GM18868 (cell line): ENCODE data around the gene NXN.

ENCODE experiments used
- ATAC-seq: cut with Tn5 transposase; IDR thresholded peaks from one replicate; pipeline ENCODE4 v1.9.1; 2021; ENCODE audit warnings: mild to moderate bottlenecking, moderate library complexity; ENCODE audit not compliant: unreplicated experiment

NXN gene

DNA sequence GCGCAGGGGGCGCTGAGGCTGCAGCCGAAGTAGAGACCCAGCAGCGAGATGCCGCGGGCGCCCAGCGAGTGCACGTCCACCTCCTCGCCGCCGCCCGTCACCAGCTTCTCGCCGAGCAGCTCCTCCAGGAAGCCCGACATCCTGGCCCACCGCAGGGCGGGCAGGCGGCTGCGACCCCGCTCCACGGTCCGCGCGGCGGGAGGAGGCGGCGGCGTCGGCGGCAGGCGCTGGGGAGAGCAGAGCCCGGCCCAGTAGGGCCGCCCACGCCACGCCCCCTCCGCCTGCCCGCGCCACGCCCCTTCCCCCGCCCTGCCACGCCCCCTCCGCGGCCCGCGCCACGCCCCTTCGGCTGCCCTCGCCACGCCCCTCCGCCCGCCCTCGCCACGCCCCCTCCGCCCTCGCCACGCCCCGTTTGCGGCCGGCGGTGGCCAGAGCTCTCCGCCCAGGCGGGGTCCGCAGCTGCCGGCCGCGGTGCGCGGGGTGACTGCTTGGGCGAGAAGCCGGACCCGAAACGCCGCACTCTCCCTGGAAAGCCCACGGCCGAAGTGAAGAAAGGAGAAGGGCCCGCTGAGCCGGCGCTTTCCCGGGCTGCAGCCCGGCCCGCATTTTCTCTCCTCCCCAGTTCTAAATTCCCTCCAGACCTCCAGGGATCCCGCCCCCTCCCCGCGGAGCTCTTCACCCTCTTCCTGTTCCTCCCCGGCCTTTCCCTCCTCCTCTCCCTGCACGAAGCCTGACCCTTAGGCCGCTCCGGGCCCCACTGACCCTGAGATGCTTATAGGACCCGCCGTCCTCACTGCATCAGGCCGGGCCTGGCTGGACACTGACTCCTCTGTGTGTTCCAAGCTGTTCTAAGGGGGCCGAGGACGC lies at the start of gene NXN:
TSS of gene NXN (minus strand) at position 238 of the 867 bp plus-strand sequence.
- ATAC-seq: peak; percentile 76

DNA sequence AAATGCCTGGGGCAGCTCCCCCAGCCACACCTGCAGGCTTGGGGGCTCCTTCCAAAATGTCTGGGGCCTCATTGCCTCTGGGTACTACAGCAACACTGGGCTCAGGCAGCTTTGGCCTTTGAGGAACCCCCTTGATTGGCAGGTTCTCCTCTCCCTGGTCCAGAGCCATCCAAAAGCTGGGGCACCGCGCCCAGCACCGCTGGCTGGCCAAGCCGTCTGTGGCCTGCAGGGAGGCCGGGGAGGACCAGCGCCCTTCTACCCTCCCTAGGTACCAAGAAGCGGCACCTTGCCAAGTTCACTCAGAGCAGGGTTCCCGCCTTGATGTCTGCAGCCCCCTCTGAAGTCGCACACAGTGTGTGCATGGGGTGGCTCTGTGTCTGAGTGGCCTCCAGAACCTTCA lies 47.5 kb upstream of the NXN start:
- ATAC-seq: no peak

DNA sequence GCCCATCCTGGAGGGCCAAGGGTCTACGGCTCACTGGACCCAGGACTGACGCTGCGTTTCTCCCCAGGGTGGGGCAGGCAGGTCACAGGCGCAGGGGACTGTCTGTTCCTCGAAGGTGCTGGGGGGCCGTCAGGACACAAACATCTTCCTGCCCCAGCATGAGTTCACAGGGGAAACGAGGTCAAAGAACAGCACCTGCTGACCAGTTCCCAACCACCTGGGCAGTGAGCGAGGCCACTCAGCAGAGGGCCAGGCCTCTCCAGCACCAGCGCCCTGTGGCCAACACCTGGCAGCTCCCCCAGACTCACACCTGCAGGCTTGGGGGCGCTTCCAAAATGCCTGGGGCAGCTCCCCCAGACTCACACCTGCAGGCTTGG lies 47.0 kb upstream of the NXN start:
- ATAC-seq: no peak

- no peak for ATAC-seq
Observed at GRCh38 chr17:1025733-1026598, 46.4 kb upstream of the NXN start.

DNA sequence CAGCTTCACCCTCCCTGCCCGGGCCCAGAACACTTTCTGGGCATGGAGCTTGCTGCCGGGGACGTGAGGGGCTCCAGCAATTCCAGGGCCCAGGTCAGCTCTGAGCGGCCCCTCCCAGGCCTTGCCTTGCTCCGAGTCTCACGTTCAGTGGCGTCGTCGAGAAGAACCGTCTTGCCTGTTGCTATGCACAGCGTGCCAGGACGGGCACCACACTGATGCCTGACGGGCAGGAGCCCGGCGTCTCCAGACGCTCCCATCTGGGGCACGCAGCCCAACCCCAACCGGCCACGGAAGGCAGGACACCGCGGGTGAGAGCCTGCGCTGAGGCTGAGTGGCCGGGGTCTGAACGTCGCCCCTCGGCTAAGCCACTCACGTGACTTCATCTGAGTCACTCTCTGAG lies 44.5 kb upstream of the NXN start:
- no peak for ATAC-seq

GRCh38 chr17:1022278-1023024 lies 42.9 kb upstream of the NXN start:
- ATAC-seq: no peak

DNA sequence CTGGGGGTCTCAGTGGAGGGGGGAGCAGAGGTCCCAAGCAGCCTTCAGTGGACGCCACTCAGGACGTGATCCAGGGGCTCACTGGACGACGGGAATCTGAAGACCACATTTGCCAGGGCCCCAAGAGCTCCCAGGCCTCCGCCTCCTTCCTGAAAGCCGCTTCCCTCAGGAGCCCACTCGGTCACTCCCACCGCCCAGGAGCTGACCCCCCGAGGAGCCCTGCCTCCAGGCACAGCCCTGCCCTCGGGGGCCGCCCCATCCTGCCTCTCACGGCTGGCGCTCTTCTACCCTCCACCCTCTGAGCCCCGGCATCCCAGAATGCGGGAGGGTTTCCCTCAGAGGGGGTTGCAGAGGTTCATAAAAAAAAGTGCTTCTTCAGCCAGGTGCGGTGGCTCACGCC lies 41.6 kb upstream of the NXN start:
- no peak for ATAC-seq

- ATAC-seq: no peak
Observed at GRCh38 chr17:1019451-1019850, 39.9 kb upstream of the NXN start.

DNA sequence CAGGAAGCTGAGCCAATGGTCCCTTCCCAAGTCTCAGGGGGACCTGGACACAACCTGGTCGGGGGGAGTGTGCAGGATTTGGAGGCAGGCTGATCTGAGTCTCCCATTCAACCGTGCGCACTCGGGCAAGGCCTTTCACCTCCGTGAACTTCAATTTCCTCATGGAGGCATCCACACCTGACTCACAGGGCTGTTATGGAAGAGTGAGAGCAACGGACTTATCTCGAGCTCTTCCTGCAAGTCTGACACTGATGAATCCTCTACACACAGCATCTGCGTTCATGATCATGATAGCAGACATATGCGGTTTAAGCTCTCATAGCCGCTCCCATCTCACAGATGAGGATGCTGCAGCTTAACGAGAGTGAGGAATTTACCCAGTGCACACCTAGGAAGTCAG lies 39.0 kb upstream of the NXN start:
- no peak for ATAC-seq

DNA sequence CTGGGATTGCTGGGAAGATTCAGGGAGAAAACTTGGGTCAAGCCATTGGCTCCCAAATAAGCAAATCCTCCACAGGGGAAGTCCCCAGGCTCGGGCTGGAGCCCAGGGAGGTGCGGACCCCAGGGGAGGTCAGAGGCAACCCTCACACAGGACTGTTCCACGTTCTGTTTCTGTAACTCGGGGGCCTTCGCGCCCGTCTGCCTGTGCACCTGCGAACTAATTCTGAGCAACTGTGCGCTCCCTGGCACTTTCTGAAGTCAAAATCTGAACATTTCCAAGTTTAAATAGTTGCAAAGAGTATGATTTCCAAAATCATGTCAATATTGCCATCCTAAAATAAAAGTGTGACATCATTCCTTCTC lies 34.1 kb upstream of the NXN start:
- no peak for ATAC-seq

DNA sequence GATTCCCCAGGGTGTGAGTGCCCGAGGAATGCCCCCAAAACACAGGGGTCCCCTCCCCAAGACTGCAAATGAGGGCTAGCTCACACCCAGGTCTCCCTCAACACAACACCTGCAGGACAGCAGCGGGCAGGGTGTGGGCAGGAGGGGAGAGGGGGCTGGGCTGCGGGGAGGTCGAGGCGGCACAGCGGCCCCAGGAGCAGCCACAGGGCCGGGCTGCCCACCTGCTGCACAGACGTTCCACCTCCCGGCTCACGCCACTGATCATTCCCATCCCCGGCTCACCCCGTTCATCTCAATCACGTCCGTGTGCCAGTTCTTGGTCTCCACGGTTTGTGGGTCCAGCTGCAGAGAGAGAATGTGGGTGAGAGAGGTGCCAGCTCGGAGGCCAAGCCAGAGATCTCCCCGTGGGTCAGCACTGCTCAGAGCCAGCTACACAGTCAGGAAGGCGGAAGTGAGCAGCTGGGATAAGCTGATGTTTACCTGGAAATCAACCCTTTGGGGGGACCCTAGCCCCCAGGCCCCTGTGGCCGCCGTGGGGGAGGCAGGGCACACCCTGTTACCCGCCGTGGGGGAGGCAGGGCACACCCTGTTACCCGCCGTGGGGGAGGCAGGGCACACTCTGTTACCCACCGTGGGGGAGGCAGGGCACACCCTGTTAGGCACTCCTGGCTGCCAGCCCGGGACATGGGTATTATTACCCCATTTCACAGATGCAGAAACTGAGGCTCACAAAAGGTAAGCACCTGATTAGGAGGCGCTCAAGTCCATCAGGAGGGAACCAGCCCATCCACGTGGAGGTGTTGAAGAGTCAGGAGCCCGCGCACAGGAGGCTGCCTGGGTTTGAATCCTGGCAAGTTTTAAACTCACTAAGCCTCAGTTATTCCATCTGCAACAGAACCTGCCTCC lies 33.5 kb upstream of the NXN start:
- no peak for ATAC-seq

DNA sequence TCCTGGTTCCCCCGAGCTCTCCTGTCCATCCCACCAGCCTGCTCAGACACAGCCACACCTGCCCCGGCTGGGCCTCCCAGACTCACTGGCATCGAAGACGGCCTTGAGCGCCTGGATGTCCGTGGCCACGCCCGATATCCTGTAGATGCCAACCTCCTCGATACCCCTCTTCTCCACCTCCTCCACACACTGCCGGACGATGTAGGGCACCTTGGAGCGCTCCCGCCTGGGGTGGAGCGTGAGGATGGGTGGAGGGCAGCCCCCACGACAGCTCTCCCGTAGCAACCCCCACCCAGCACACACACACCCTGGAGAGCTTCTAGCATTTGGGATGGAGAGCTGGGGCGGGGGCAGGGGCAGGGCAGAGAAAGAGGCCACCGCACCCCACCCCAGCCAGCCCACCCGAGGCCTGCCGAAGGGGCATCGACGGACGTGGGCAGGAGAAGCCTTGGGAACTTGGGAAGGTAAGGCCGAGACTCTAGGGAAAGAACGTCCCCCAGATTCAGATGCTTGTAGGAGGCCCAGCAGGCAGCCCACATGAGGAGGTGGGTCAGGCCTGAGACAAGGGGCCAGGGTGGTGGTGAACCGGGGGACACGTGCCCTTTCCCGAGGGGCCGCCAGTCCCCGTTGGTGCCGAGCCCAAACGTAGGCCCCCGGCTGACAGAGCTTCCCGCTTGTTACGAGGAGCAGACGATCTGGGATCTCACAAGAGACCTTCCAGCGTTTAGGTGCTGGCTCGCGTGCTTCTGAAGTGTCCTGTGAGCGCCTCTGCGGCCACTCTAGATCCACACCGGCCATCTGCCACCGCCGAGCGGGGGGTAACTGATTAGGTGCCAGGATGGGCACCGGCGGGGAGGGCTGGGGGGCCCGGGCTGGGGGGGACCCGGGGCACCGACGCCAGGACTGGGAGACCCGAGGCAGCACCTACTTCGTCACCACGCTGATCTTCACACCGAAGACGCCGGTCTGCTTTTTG lies 32.5 kb upstream of the NXN start:
- no peak for ATAC-seq

DNA sequence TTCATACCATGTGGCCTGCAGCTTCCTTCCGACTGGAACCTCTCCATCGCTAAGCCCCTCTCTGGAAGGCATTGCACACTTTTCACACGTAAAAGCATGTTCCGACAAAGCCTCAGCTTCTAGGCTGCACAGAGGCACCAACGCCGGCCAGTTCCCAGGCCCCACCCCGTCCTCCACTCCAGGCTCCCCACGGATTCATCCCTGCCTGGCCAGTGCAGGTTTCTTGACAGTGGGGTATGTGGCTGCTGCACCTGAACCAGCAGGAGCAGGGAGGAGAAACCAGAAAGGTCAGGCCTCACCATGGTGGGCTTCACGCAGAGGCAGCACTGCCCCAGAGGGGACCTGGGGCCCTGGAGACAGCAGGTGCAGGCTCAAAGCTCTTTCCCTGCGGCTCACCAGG lies 31.6 kb upstream of the NXN start:
- ATAC-seq: no peak

DNA sequence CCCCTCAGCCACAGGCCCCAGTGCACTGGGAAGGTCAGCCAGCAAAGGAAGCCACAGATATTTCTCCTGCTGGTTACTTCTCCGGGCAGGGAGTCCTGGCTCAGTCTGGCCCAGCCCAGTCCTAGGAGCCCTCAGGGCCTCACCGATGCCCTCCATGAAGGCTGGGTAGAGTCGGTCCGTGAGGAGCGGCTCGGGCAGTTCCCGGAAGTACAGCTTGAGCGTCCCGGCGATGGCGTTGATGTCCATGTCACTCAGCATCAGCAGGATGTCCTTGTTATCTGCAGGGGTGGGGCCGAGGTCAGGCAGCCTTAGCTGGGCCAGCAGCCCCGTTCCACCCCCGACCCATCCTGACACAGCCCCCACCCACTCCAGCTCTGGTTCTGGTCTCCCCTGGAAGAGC lies 31.0 kb upstream of the NXN start:
- no peak for ATAC-seq

- ATAC-seq: no peak
Observed at GRCh38 chr17:1010086-1010450, 30.5 kb upstream of the NXN start.

GRCh38 chr17:1009229-1010085 lies 29.9 kb upstream of the NXN start:
- no peak for ATAC-seq

GRCh38 chr17:1008008-1008761 lies 28.6 kb upstream of the NXN start:
- ATAC-seq: no peak
